Measurements from ENCODE around the gene CYTH3. TPM values are rescaled to one million over a fixed set of nuclear protein-coding genes. Genes with fewer than 3 reads are reported as not detected.
"Not testable (repeated sequence)": the region's sequence is repeated elsewhere in the genome, so short reads cannot be mapped to it uniquely, and the experiment has no call there.

Gene CYTH3
- total RNA-seq, 2 experiments from 2014 or later, result 1.6 to 2.0 TPM

DNA sequence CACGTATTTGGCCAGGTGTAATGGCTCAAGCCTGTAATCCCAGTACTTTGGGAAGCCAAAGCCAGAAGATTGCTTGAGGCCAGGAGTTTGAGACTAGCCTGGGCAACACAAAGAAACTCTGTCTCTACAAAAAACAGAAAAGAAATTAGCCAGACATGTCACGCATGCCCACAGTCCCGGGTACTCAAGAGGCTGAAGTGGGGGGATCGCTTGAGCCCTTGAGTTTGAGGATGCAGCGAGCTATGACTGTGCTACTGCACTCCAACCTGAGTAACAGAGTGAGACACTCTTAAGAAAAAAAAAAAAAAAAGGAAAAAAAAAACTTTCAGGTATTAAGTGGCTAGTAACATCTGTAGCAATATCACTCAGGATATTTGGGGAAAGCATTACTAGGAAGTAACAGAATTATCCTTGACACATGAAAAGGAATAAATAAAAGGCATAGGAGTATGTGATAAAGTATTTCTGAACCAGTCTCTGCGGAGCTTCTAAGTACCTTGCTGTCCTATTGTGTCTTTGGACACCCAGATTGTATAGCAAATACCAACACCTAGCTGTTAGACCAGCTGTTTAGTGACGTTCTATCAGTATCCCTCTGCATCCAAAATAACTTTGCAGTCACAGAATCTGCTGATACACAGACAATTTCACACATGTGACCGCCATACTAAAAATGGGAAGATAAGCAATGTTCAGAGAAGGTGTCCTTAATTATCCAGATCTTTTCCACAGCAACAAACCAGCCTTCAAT, 74.4 kb downstream of the CYTH3 start:
- intact Hi-C loops (cut with micrococcal nuclease), result no loop called here
- POLR2A ChIA-PET, result no interaction called here
- CTCF ChIA-PET, result interaction anchor here (0.5 kb wide), 1 partner anchor 111 kb away, joined by 4 read pairs; no protein-coding TSS in a partner anchor
- Mint-ChIP-seq H3K27ac (no peak overlapping the region), H3K36me3 (no peaks in the 10 kb centered on the region), H3K27me3 (peaks cover 2% of the 10 kb centered on the region), H3K4me3 (no peak overlapping the region), H3K4me1 (ENCODE audit: low read depth) (no peaks in the 10 kb centered on the region), H3K9me3 (no peaks in the 10 kb centered on the region)
- DNase-seq, result no peak

DNA sequence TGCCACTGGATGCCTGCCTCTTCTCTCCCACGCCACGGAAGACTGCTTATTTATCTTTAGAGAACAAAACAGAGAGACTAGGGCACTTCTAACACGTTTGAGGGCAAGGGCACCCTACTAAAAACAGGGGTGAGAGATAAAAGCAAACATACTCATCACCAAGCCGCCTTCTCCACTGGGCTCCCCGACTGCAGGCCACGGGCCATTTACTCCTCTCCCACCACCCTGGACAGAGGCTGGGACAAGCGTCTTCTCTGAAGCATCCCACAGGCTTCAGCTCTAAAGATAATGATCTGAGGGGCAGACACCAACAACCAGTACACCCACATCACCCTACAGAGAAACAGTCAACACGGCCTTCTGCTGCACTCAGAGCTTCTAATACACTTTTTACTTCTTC, 78.7 kb downstream of the CYTH3 start:
- no peaks in the 10 kb centered on the region for H3K36me3 Mint-ChIP-seq
- DNase-seq, result no peak
- no peaks in the 10 kb centered on the region for H3K9me3 Mint-ChIP-seq
- H3K27ac Mint-ChIP-seq, result no peak overlapping the region
- intact Hi-C loops (cut with micrococcal nuclease), result no loop called here
- H3K4me1 Mint-ChIP-seq (ENCODE audit: low read depth), result no peaks in the 10 kb centered on the region
- ChIA-PET CTCF (no interaction called here), POLR2A (no interaction called here)
- no peak overlapping the region for H3K4me3 Mint-ChIP-seq
- peaks cover 2% of the 10 kb centered on the region for H3K27me3 Mint-ChIP-seq

DNA sequence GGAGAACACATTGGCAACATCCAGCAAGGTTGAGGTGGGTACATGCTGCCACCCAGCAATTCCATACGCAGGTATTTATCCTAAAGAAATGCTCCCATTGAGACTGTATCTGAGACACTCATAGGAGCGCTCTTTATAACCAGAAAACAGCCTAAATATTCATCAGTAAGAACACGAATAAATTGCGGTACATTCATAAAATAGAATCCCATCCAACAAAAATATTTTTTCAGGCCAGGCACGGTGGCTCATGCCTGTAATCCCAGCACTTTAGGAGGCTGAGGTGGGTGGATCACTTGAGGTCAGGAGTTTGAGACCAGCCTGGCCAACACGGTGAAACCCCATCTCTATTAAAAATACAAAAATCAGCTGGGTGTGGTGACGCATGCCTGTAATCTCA, 81.9 kb downstream of the CYTH3 start:
- H3K4me1 Mint-ChIP-seq (ENCODE audit: low read depth); H3K9me3 Mint-ChIP-seq; CTCF ChIA-PET; H3K4me3 Mint-ChIP-seq; intact Hi-C loops (cut with micrococcal nuclease); H3K27ac Mint-ChIP-seq; DNase-seq; H3K27me3 Mint-ChIP-seq; POLR2A ChIA-PET; H3K36me3 Mint-ChIP-seq: not testable (repeated sequence)

DNA sequence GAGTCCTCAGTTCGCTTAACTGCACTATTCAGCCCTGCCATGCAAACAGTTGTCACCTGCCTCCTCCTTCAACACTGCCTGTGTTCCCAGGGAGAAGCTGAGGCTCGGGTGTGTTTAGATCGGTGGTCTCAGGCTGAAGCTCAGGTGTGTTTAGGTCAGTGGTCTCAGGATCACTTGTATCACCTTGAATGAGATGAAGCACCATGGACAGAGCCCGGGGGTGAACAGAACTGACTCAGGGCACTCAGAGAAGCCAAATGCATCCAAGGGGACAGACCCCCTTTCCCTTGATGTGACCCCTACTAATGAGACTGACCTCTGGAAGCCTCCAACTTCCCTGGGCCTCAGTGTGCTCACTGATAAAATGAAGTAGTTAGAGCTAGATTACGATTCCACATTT, 84.0 kb downstream of the CYTH3 start:
- ChIA-PET CTCF (no interaction called here), POLR2A (no interaction called here)
- intact Hi-C loops (cut with micrococcal nuclease), result no loop called here
- no peaks in the 10 kb centered on the region for H3K27me3 Mint-ChIP-seq
- no peak overlapping the region for H3K4me3 Mint-ChIP-seq
- no peaks in the 10 kb centered on the region for H3K4me1 Mint-ChIP-seq (ENCODE audit: low read depth)
- H3K36me3 Mint-ChIP-seq, result no peaks in the 10 kb centered on the region
- no peaks in the 10 kb centered on the region for H3K9me3 Mint-ChIP-seq
- no peak for DNase-seq
- no peak overlapping the region for H3K27ac Mint-ChIP-seq

DNA sequence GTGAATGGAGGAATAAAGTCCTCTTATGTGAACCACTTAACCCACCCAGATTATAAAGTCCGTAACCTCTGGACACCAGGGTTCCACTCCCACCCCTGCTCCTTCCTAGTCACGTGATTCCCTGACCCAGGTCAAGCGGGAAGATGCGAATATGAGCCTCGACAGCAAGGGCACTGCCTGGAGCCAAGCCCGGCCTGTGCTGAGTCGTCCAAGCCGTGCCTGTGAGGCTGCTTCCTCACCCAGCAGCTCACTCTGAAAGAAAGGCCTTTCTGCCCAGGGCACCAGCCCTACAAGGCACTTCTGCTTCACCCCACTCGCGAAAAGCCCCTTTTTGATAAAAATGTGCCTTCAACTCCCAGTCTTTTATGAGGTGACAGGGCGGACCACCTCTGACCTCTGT, 85.8 kb downstream of the CYTH3 start:
- no peaks in the 10 kb centered on the region for H3K4me1 Mint-ChIP-seq (ENCODE audit: low read depth)
- no peaks in the 10 kb centered on the region for H3K9me3 Mint-ChIP-seq
- CTCF ChIA-PET, result interaction anchor here (1.3 kb wide), 1 partner anchor 135 kb away, joined by 3 read pairs; no protein-coding TSS in a partner anchor
- no peak overlapping the region for H3K4me3 Mint-ChIP-seq
- H3K27me3 Mint-ChIP-seq, result no peaks in the 10 kb centered on the region
- no peak for DNase-seq
- intact Hi-C loops (cut with micrococcal nuclease), result no loop called here
- no peak overlapping the region for H3K27ac Mint-ChIP-seq
- H3K36me3 Mint-ChIP-seq, result no peaks in the 10 kb centered on the region
- POLR2A ChIA-PET, result no interaction called here

DNA sequence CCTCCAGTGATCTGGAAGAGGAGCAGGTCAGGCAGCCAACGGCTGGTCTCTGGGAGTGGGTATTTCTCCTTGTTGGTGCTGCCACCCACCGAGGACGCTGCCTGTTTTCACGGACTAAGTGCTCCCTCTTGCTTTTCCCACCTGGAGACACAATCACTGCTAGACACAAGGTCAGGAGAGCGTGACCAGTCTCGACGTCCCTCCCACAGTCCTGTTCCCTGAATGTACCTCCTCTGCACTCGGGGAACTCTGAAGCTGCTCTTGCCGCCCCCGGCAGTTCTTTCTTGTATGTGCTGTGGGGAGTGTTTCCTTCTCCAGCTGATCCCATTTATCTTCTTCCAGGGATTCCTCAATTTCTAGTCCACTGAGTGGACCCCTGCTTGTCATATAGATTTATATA, 89.4 kb downstream of the CYTH3 start:
- Mint-ChIP-seq H3K36me3 (no peaks in the 10 kb centered on the region), H3K9me3 (no peaks in the 10 kb centered on the region), H3K27ac (no peak overlapping the region), H3K27me3 (no peaks in the 10 kb centered on the region), H3K4me1 (ENCODE audit: low read depth) (no peaks in the 10 kb centered on the region), H3K4me3 (no peak overlapping the region)
- ChIA-PET CTCF (no interaction called here), POLR2A (no interaction called here)
- intact Hi-C loops (cut with micrococcal nuclease), result no loop called here
- DNase-seq, result no peak

DNA sequence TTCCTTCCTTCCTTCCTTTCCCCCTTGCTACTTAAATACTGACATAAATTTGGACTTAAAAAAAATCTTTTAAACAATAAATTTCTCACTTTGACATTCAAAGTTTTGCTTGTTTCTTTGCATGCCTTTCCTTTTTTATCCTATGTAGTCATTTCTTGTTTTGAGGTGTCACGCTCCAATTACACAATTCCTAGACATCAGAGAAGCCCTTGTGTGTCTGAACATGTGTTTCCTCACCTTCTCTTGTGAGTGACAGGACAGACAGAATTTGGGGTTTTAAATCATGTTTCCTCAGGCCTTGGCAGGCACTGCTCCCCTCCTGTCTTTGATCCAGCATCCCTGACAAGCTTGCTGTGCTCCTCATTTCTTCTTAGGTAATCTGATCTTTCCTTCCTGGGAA, 91.3 kb downstream of the CYTH3 start:
- no peaks in the 10 kb centered on the region for H3K27me3 Mint-ChIP-seq
- no peaks in the 10 kb centered on the region for H3K9me3 Mint-ChIP-seq
- ChIA-PET POLR2A (no interaction called here), CTCF (no interaction called here)
- no peak for DNase-seq
- H3K27ac Mint-ChIP-seq, result no peak overlapping the region
- H3K4me1 Mint-ChIP-seq (ENCODE audit: low read depth), result no peaks in the 10 kb centered on the region
- intact Hi-C loops (cut with micrococcal nuclease), result no loop called here
- H3K36me3 Mint-ChIP-seq, result no peaks in the 10 kb centered on the region
- no peak overlapping the region for H3K4me3 Mint-ChIP-seq

DNA sequence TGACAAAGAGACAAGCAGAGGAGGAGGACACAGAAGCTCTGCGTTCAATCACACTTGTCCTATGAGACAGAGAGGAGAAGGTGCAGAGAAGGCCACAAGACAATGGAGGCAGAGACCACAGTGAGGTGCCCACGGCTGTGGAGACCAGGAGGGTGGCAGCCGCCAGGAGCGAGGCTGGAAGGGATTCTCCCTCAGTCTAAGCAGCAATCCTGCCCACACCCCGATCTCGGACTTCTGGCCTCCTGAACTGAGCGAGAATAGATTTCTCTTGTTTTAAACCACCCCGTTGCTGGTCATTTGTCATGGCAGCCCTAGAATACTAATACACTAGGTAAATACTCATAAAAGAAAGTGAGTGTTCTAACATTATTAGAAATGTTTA, 92.1 kb downstream of the CYTH3 start:
- CTCF ChIA-PET, result no interaction called here
- intact Hi-C loops (cut with micrococcal nuclease), result no loop called here
- DNase-seq, result no peak
- H3K4me3 Mint-ChIP-seq, result no peak overlapping the region
- H3K27ac Mint-ChIP-seq, result no peak overlapping the region
- no peaks in the 10 kb centered on the region for H3K9me3 Mint-ChIP-seq
- no peaks in the 10 kb centered on the region for H3K36me3 Mint-ChIP-seq
- POLR2A ChIA-PET, result no interaction called here
- no peaks in the 10 kb centered on the region for H3K27me3 Mint-ChIP-seq
- H3K4me1 Mint-ChIP-seq (ENCODE audit: low read depth), result no peaks in the 10 kb centered on the region

DNA sequence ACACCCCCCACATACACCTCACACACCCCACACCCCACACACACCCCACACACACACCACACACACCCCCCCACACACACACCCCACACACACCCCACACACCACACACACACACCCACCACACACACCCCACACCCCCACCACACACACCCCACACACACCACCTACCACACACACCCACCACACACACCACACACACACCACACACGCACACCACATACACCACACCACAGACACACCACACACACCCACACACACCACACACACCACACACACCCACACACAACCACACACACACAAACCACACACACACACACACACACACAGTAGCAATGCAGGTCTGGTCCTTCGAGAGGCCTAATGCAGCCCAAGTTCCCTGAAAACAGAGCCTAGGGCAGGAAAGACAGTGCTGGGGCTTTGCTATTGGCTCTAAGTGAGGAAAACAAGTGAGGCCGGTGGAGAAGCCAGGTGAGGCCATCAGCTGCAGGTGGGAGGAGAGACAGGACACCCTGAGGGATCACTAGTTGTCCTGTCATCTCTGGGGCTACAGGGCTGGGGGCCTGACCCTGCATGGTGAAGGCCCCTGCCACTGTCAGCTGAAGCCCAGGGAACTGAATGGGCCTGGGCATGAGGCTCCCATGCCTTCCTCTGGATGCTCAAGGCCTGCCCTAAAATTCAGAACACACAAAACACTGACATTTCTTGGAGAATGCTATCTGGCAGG, 92.6 kb downstream of the CYTH3 start:
- POLR2A ChIA-PET, result no interaction called here

DNA sequence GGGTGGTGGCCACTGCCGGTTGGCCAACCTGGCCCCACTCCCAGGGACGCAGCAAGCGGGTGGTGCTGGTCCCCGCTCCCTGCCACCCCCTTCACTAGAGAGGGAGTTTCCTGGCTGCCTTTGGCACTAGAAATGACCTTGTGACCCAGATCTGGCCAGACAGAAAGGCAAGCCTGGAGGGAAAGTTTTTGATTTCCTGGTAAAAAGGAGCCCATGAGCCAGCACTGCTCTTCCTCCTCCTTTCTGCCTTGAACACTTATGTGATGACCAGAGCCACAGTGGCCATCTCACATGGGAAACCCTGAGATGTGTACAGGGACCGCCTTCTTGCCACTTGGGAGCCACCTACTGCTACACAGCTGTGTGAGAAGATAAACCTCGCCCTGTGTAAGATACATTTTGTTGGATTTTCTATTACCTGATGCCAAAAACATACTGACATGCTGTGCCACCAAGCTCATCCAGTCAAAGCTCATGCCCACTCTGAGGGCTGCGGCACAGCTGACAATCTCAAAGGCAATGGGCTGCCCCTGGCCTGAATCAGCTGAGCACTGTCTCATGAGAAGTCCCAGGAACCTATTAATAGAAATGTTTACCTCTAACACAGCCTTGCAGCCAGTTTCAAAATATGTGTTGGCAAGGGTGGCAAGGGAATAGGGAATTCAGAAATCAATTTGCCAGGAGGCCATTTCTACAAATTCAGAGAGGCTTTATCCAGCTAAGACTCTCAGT, 94.0 kb downstream of the CYTH3 start:
- intact Hi-C loops (cut with micrococcal nuclease), result no loop called here
- Mint-ChIP-seq H3K4me3 (no peak overlapping the region), H3K36me3 (no peaks in the 10 kb centered on the region), H3K4me1 (ENCODE audit: low read depth) (no peaks in the 10 kb centered on the region), H3K9me3 (no peaks in the 10 kb centered on the region), H3K27me3 (no peaks in the 10 kb centered on the region), H3K27ac (no peak overlapping the region)
- ChIA-PET POLR2A (no interaction called here), CTCF (no interaction called here)
- DNase-seq, result no peak

More for the DNA sequence above, 92.6 kb downstream of the CYTH3 start:
- Mint-ChIP-seq H3K4me1 (ENCODE audit: low read depth) (no peaks in the 10 kb centered on the region), H3K27me3 (no peaks in the 10 kb centered on the region), H3K27ac (no peak overlapping the region), H3K9me3 (no peaks in the 10 kb centered on the region), H3K4me3 (no peak overlapping the region), H3K36me3 (no peaks in the 10 kb centered on the region)
- CTCF ChIA-PET, result no interaction called here
- no peak for DNase-seq
- intact Hi-C loops (cut with micrococcal nuclease), result no loop called here

DNA sequence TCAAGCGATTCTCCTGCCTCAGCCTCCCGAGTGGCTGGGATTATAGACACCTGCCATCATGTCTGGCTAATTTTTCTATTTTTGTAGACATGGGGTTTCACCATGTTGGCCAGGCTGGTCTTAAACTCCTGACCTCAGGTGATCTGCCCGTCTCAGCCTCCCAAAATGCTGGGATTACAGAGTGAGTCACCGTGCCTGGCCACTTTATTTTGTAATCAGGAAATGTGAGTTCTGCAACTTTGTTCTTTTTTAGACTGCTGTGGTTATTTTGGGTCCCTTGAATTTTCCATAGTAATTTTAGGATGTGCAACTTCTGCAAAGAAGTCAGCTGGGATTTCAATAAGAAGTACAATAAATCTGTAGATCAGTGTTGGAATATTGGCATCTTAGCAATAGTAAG, 96.8 kb downstream of the CYTH3 start:
- Mint-ChIP-seq H3K27ac (no peak overlapping the region), H3K36me3 (no peaks in the 10 kb centered on the region), H3K4me3 (no peak overlapping the region), H3K27me3 (no peaks in the 10 kb centered on the region), H3K9me3 (no peaks in the 10 kb centered on the region), H3K4me1 (ENCODE audit: low read depth) (no peaks in the 10 kb centered on the region)
- intact Hi-C loops (cut with micrococcal nuclease), result no loop called here
- CTCF ChIA-PET, result no interaction called here
- DNase-seq, result no peak
- POLR2A ChIA-PET, result no interaction called here

DNA sequence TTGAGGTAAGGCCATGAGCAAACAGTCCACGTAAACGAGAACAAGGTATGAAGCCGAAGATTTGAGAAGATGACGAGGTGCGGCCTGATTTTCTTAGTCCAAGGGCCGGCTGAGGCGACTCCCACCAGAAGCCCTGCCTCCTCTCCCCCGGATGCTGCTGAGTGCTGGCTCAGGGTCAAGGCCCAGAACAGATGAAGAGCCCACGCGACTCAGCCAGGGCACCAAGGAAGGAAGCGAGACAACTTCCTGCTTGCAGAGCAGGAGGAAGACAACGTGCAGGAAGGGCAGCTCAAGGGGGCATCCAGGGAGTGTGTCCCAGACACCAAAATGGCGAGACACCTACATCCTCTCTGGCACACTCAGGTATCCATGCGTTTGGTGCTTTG, 99.5 kb downstream of the CYTH3 start:
- Mint-ChIP-seq H3K27me3 (no peaks in the 10 kb centered on the region), H3K4me1 (ENCODE audit: low read depth) (no peaks in the 10 kb centered on the region), H3K4me3 (no peak overlapping the region), H3K36me3 (no peaks in the 10 kb centered on the region), H3K27ac (no peak overlapping the region), H3K9me3 (no peaks in the 10 kb centered on the region)
- intact Hi-C loops (cut with micrococcal nuclease), result no loop called here
- no peak for DNase-seq
- POLR2A ChIA-PET, result no interaction called here
- CTCF ChIA-PET, result no interaction called here
